ENCODE measurements around the gene PDLIM5. TPM values are rescaled to one million over a fixed set of nuclear protein-coding genes. Genes with fewer than 3 reads are reported as not detected.

PDLIM5 gene
- total RNA-seq, 1 experiment from 2014 or later: 58.0 TPM

- H3K9me3 Mint-ChIP-seq: no peaks in the 10 kb centered on the region
- H3K4me1 ChIP-seq (ENCODE audit: insufficient read depth, low read length): no peaks in the 10 kb centered on the region
- no peak overlapping the region for H2BK5ac ChIP-seq (ENCODE audit: insufficient read length, low read length)
- no peak overlapping the region for H3K4me3 Mint-ChIP-seq
- no peak overlapping the region for H3T11ph ChIP-seq (ENCODE audit: low read length)
- H2AK5ac ChIP-seq (ENCODE audit: insufficient read length, low read length): no peak overlapping the region
- H2BK15ac ChIP-seq (ENCODE audit: low read depth, low read length): no peak overlapping the region
- H2BK120ac ChIP-seq (ENCODE audit: low read depth, low read length, poor library complexity, severe bottlenecking): no peak overlapping the region
- H3K27ac Mint-ChIP-seq: no peak overlapping the region
- H3K4ac ChIP-seq (ENCODE audit: low read depth, low read length): no peak overlapping the region
- no peaks in the 10 kb centered on the region for H3K79me2 ChIP-seq (ENCODE audit: insufficient read depth, low read length)
- no peaks in the 10 kb centered on the region for H3K36me3 Mint-ChIP-seq (ENCODE audit: insufficient read depth in 1 of 3, low read depth in 3 of 3)
- no peak overlapping the region for H3K27ac ChIP-seq (ENCODE audit: insufficient read length, low read depth, low read length)
- no peak overlapping the region for H3K4me2 ChIP-seq (ENCODE audit: insufficient read depth, insufficient read length, low read length)
- WGBS (ENCODE audit: extremely low coverage, insufficient read length, low lambda C conversion rate): no CpG with 5 or more reads among the region's 10 CpGs
- peak; percentile 96 for TF ChIP-seq CTCF (conservative IDR thresholded peaks at IDR 0.05)
- no peaks in the 10 kb centered on the region for H3K27me3 Mint-ChIP-seq (ENCODE audit: low read depth)
- H3K27me3 ChIP-seq (ENCODE audit: insufficient read depth, low read length): no peaks in the 10 kb centered on the region
- no peak overlapping the region for H2BK12ac ChIP-seq (ENCODE audit: insufficient read length, low read depth, low read length)
- H2BK20ac ChIP-seq (ENCODE audit: low read depth, low read length, poor library complexity, severe bottlenecking): no peak overlapping the region
- no peak overlapping the region for H4K5ac ChIP-seq (ENCODE audit: insufficient read length, low read depth, low read length)
- H4K91ac ChIP-seq (ENCODE audit: insufficient read length, low read depth, low read length): no peak overlapping the region
- DNase-seq: peak; percentile 51
- no peak overlapping the region for H3K14ac ChIP-seq (ENCODE audit: insufficient read depth, low read length)
- no peak overlapping the region for H2AFZ ChIP-seq (ENCODE audit: low read length)
- H3K79me1 ChIP-seq (ENCODE audit: insufficient read depth, low read depth, low read length, poor library complexity, severe bottlenecking): no peaks in the 10 kb centered on the region
- H3K18ac ChIP-seq (ENCODE audit: insufficient read length, low read depth, low read length): no peak overlapping the region
- no peak overlapping the region for H3K9ac ChIP-seq (ENCODE audit: extremely low read depth, insufficient read length, low read length)
- H3K9me3 ChIP-seq (ENCODE audit: control insufficient read depth, low read depth, low read length): no peaks in the 10 kb centered on the region
- H3K56ac ChIP-seq (ENCODE audit: insufficient read length, low read depth, low read length): no peak overlapping the region
- no peak overlapping the region for H4K8ac ChIP-seq (replicated peaks; ENCODE audit: insufficient read length, low read depth, low read length)
- H3K4me1 Mint-ChIP-seq: peaks cover 6 to 9% of the 10 kb centered on the region in 2 experiments
- H3K23me2 ChIP-seq (ENCODE audit: insufficient read length, low read depth, low read length, poor library complexity, severe bottlenecking): no peaks in the 10 kb centered on the region
- H3K23ac ChIP-seq (ENCODE audit: insufficient read length, low read depth, low read length): no peak overlapping the region
- H4K20me1 ChIP-seq (ENCODE audit: control insufficient read depth, insufficient read depth, insufficient read length): no peaks in the 10 kb centered on the region
These were observed 44.9 kb upstream of the PDLIM5 start for GRCh38 chr4:94406668-94407437.

Data from H9 (cell line).